SK-N-MC (cell line): ENCODE data around the gene KLK14.

Experiments
- EZH2 ChIP-seq: fragments of 200-600 bp; sonication (generic); IDR thresholded peaks from one replicate; pipeline ENCODE4 v1.6.1; 2017; ENCODE audit warnings: antibody characterized with exemption
- FOXP2 ChIP-seq: optimal IDR thresholded peaks from 2 replicates; pipeline ENCODE3; 2011; ENCODE audit warnings: mild to moderate bottlenecking, moderate library complexity; ENCODE audit not compliant: insufficient read depth; ENCODE audit errors: extremely low read length, control extremely low read depth
- POLR2AphosphoS5 ChIP-seq: IDR thresholded peaks from 2 replicates; pipeline ENCODE4 v1.6.1; 2012; ENCODE audit warnings: mild to moderate bottlenecking, low read depth, low read length, borderline replicate concordance

GRCh38 chr19:51119611-51120010 is 36.9 kb upstream of the KLK14 start:
- no peak for TF ChIP-seq POLR2AphosphoS5
- TF ChIP-seq EZH2 = no peak
- TF ChIP-seq FOXP2 = no peak
